GM19372 (cell line): Measurements from ENCODE around the gene PCDHA3.
"Not testable (repeated sequence)": the region's sequence is repeated elsewhere in the genome, so short reads cannot be mapped to it uniquely, and the experiment has no call there.

ENCODE experiments used
- ATAC-seq: cut with Tn5 transposase; IDR thresholded peaks from one replicate; pipeline ENCODE4 v1.9.1; 2021; ENCODE audit warnings: mild to moderate bottlenecking, low read depth, moderate library complexity; ENCODE audit not compliant: unreplicated experiment

PCDHA3 gene

GRCh38 chr5:140808889-140809291 is 8.0 kb downstream of the PCDHA3 start:
- no peak for ATAC-seq

GRCh38 chr5:140821375-140822280 is 20.8 kb downstream of the PCDHA3 start, which contains the start of gene PCDHA5:
Gene PCDHA5 (plus strand): TSS chr5:140821613.
- no peak for ATAC-seq

- no peak for ATAC-seq
These were observed 21.4 kb downstream of the PCDHA3 start for GRCh38 chr5:140822281-140822629.

- ATAC-seq = not testable (repeated sequence)
These were observed 22.1 kb downstream of the PCDHA3 start for GRCh38 chr5:140822969-140823368.

- ATAC-seq = no peak
These were observed 22.6 kb downstream of the PCDHA3 start for GRCh38 chr5:140823475-140823874.

GRCh38 chr5:140827704-140828361 is 27.0 kb downstream of the PCDHA3 start, which contains the start of gene PCDHA6:
Gene PCDHA6 (plus strand): TSS chr5:140827960. CDS start chr5:140828092, 132 bp downstream.
- no peak for ATAC-seq

GRCh38 chr5:140828362-140828737 is 27.5 kb downstream of the PCDHA3 start:
- no peak for ATAC-seq

GRCh38 chr5:140829511-140830501 is 28.9 kb downstream of the PCDHA3 start:
- ATAC-seq = not testable (repeated sequence)

GRCh38 chr5:140833993-140834392 is 33.1 kb downstream of the PCDHA3 start, which contains the start of gene PCDHA7:
Gene PCDHA7 (plus strand): TSS chr5:140834269. CDS start chr5:140834384, 115 bp downstream.
- ATAC-seq = no peak

- ATAC-seq = not testable (repeated sequence)
These were observed 33.7 kb downstream of the PCDHA3 start for GRCh38 chr5:140834439-140835008.

- no peak for ATAC-seq
These were observed 35.0 kb downstream of the PCDHA3 start for GRCh38 chr5:140835622-140836510.

- ATAC-seq = no peak
These were observed 40.4 kb downstream of the PCDHA3 start, which contains the start of gene PCDHA8 for GRCh38 chr5:140840978-140841962. Gene PCDHA8 (plus strand): TSS chr5:140841187. CDS start chr5:140841322, 135 bp downstream.

- ATAC-seq = no peak
These were observed 42.2 kb downstream of the PCDHA3 start for GRCh38 chr5:140842798-140843733.

- ATAC-seq = not testable (repeated sequence)
These were observed 47.6 kb downstream of the PCDHA3 start, which contains the start of gene PCDHA9 for GRCh38 chr5:140848139-140849102. Gene PCDHA9 (plus strand): TSS chr5:140848382. CDS start chr5:140848496, 114 bp downstream.
